Endothelial cell (in vitro differentiated cells): ENCODE results near the gene ZNF816. TPM values are rescaled to one million over a fixed set of nuclear protein-coding genes. Genes with fewer than 3 reads are reported as not detected.
"Not testable (repeated sequence)": the region's sequence is repeated elsewhere in the genome, so short reads cannot be mapped to it uniquely, and the experiment has no call there.

Experiments used
- DNase-seq: peaks from one replicate; pipeline ENCODE4 v3.0.0; 2021; ENCODE audit warnings: low spot score
- H3K27ac Mint-ChIP-seq: one replicate; pipeline ENCODE4 v1.8.0; 2021; ENCODE audit warnings: mixed read lengths, inconsistent platforms; ENCODE audit not compliant: unreplicated experiment
- H3K27me3 Mint-ChIP-seq: one replicate; pipeline ENCODE4 v1.8.0; 2021; ENCODE audit warnings: mild to moderate bottlenecking, moderate library complexity, mixed read lengths, inconsistent platforms; ENCODE audit not compliant: unreplicated experiment
- H3K36me3 Mint-ChIP-seq: one replicate; pipeline ENCODE4 v1.8.0; 2021; ENCODE audit warnings: mild to moderate bottlenecking, low read depth, mixed read lengths, inconsistent platforms; ENCODE audit not compliant: unreplicated experiment
- H3K4me1 Mint-ChIP-seq: one replicate; pipeline ENCODE4 v1.8.0; 2021; ENCODE audit warnings: mild to moderate bottlenecking, mixed read lengths, inconsistent platforms; ENCODE audit not compliant: unreplicated experiment
- H3K4me3 Mint-ChIP-seq: one replicate; pipeline ENCODE4 v1.8.0; 2021; ENCODE audit warnings: mild to moderate bottlenecking, mixed read lengths, inconsistent platforms; ENCODE audit not compliant: unreplicated experiment
- H3K9me3 Mint-ChIP-seq: one replicate; pipeline ENCODE4 v1.8.0; 2021; ENCODE audit warnings: mixed read lengths, inconsistent platforms; ENCODE audit not compliant: unreplicated experiment
- CTCF ChIP-seq: fragments of 200-600 bp; sonication (generic); IDR thresholded peaks from one replicate; pipeline ENCODE4 v1.5.0; 2021; ENCODE audit warnings: antibody characterized with exemption; ENCODE audit not compliant: unreplicated experiment
- total RNA-seq: library from RNA; stranded (reverse); fragmentation: NEBNext Ultra II Directional; extraction: Animal tissue kit (Norgen Biotek cat#: 25700); gene quantifications from one replicate; pipeline ENCODE4 v1.2.1, GENCODE V29; 2021; ENCODE audit not compliant: unreplicated experiment

ZNF816 gene
- total RNA-seq, 1 donor from 2014 or later, result 16.5 TPM

- Mint-ChIP-seq H3K9me3 (peaks cover 5% of the 10 kb centered on the region), H3K4me1 (peaks cover 6% of the 10 kb centered on the region), H3K27me3 (peaks cover 7% of the 10 kb centered on the region), H3K4me3 (no peak overlapping the region), H3K27ac (no peak overlapping the region), H3K36me3 (peaks cover 19% of the 10 kb centered on the region)
- no peak for DNase-seq
- TF ChIP-seq CTCF, result no peak
Observed at GRCh38 chr19:52990759-52991418, 28.2 kb upstream of the ZNF816 start.

- TF ChIP-seq CTCF, result no peak
- no peak overlapping the region for H3K27ac Mint-ChIP-seq
- peaks cover 5% of the 10 kb centered on the region for H3K9me3 Mint-ChIP-seq
- no peak overlapping the region for H3K4me3 Mint-ChIP-seq
- H3K4me1 Mint-ChIP-seq, result peaks cover 2% of the 10 kb centered on the region
- H3K36me3 Mint-ChIP-seq, result peaks cover 33% of the 10 kb centered on the region
- peaks cover 8% of the 10 kb centered on the region for H3K27me3 Mint-ChIP-seq
- no peak for DNase-seq
Observed at GRCh38 chr19:52988506-52988905, 25.8 kb upstream of the ZNF816 start.

GRCh38 chr19:52987221-52987620 is 24.5 kb upstream of the ZNF816 start:
- Mint-ChIP-seq H3K4me3 (no peak overlapping the region), H3K4me1 (peaks cover 2% of the 10 kb centered on the region), H3K9me3 (peaks cover 5% of the 10 kb centered on the region), H3K27ac (no peak overlapping the region), H3K27me3 (peaks cover 7% of the 10 kb centered on the region), H3K36me3 (peaks cover 33% of the 10 kb centered on the region)
- no peak for DNase-seq
- no peak for TF ChIP-seq CTCF

- not testable (repeated sequence) for H3K4me1 Mint-ChIP-seq, H3K4me3 Mint-ChIP-seq, H3K27ac Mint-ChIP-seq, DNase-seq, H3K27me3 Mint-ChIP-seq, H3K9me3 Mint-ChIP-seq
- peaks cover 54% of the 10 kb centered on the region for H3K36me3 Mint-ChIP-seq
Observed at GRCh38 chr19:52983167-52983566, 20.5 kb upstream of the ZNF816 start.

- Mint-ChIP-seq H3K27me3 (peaks cover 5% of the 10 kb centered on the region), H3K4me1 (no peaks in the 10 kb centered on the region), H3K27ac (no peak overlapping the region), H3K36me3 (peaks cover 39% of the 10 kb centered on the region), H3K4me3 (no peak overlapping the region), H3K9me3 (no peaks in the 10 kb centered on the region)
- no peak for DNase-seq
- TF ChIP-seq CTCF, result no peak
Observed at GRCh38 chr19:52981329-52981728, 18.6 kb upstream of the ZNF816 start.
